ENCODE measurements around the gene GLRA3. TPM values are rescaled to one million over a fixed set of nuclear protein-coding genes. Genes with fewer than 3 reads are reported as not detected.

GLRA3 gene
- total and polyA plus RNA-seq, 10 of the 15 experiments (the other 5 are each of a cell fraction or from before 2014, with no cell fraction given) = not detected

DNA sequence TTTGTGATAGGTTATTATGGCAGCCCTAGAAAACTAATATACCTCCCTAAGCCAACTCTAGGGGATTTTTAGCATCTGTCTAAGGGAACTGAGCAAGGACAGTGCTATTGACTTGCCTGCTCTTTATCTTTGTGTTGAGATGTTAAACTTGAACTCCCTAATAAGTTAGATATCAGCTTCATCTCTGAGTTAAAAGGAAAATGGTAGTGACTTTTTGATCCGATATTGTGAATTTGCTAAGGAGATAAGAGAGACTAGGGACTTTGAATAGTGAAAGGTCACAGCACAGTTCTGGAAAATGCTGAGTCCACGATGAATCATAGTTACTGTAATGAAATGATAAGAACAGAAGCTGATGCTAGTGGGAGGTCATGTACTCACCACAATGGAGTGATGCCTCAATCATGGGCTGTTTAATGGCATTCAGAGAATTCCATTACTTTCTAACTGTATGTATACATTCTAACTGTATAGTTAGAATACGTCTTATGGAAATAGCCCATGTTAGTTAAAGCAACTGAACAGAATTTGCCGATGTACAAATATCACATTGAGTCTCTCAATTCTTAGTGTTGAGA lies 147.2 kb downstream of the GLRA3 start:
- Histone ChIP-seq H3K9ac (ENCODE audit: control insufficient read depth, insufficient read depth, low read length) (no peak overlapping the region), H3K9me3 (replicated peaks; ENCODE audit: control insufficient read depth, insufficient read depth, low read length) (no peaks in the 10 kb centered on the region), H3K4me2 (ENCODE audit: control insufficient read depth, insufficient read depth) (no peak overlapping the region), H3K27ac (ENCODE audit: control insufficient read depth, insufficient read depth) (no peak overlapping the region), H3K27me3 (replicated peaks in 1 of 2; ENCODE audit: control insufficient read depth in 2 of 2, insufficient read depth in 2 of 2, low read length in 1 of 2) (no peaks in the 10 kb centered on the region), H3K4me1 (ENCODE audit: control insufficient read depth, insufficient read depth, low read length) (no peaks in the 10 kb centered on the region), H3K4me3 (no peak overlapping the region), H3K79me2 (ENCODE audit: control insufficient read depth, insufficient read depth, low read length) (no peaks in the 10 kb centered on the region), H3K36me3 (ENCODE audit: control insufficient read depth in 2 of 2, insufficient read depth in 2 of 2, low read length in 1 of 2) (no peaks in the 10 kb centered on the region), H4K20me1 (ENCODE audit: control insufficient read depth, insufficient read depth) (no peaks in the 10 kb centered on the region), H2AFZ (ENCODE audit: control insufficient read depth, low read depth, low read length) (no peak overlapping the region)
- POLR2A ChIA-PET = no interaction called here
- DNase-seq (ENCODE audit: low read depth, low spot score) (no peak), FAIRE-seq (no peak), ATAC-seq (no peak)
- RAD21 ChIA-PET (ENCODE audit: unreplicated experiment) = no interaction called here
- SMC1A ChIA-PET (ENCODE audit: uncharacterized antibody, unreplicated experiment) = no interaction called here
- 50% methylated on average over 4 of the region's 4 CpGs for WGBS (ENCODE audit: insufficient coverage, insufficient replicate concordance, low lambda C conversion rate, missing lambda C conversion rate)
- CTCF ChIA-PET = no interaction called here
- in situ Hi-C loops (cut with MboI) = no loop called here
- intact Hi-C loops (cut with micrococcal nuclease; ENCODE audit: unreplicated experiment) = no loop called here
- no TSS peak for BruUV-seq (replicated peaks)
- TF ChIP-seq, protein P1, sequence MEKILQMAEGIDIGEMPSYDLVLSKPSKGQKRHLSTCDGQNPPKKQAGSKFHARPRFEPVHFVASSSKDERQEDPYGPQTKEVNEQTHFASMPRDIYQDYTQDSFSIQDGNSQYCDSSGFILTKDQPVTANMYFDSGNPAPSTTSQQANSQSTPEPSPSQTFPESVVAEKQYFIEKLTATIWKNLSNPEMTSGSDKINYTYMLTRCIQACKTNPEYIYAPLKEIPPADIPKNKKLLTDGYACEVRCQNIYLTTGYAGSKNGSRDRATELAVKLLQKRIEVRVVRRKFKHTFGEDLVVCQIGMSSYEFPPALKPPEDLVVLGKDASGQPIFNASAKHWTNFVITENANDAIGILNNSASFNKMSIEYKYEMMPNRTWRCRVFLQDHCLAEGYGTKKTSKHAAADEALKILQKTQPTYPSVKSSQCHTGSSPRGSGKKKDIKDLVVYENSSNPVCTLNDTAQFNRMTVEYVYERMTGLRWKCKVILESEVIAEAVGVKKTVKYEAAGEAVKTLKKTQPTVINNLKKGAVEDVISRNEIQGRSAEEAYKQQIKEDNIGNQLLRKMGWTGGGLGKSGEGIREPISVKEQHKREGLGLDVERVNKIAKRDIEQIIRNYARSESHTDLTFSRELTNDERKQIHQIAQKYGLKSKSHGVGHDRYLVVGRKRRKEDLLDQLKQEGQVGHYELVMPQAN (conservative IDR thresholded peaks at IDR 0.05) = no peak
- TF ChIP-seq ZNF274 (IDR thresholded peaks at IDR 0.05; ENCODE audit: insufficient read depth, insufficient read length) (no peak), KDM1A (IDR thresholded peaks at IDR 0.05; ENCODE audit: borderline replicate concordance) (no peak), POLR2AphosphoS5 (IDR thresholded peaks at IDR 0.05; ENCODE audit: low read length) (no peak), ETV6 (conservative IDR thresholded peaks at IDR 0.05 in 1 of 2, IDR thresholded peaks at IDR 0.05 in 1 of 2; ENCODE audit: borderline replicate concordance in 1 of 2, low read depth in 1 of 2) (no peak), NFXL1 (IDR thresholded peaks at IDR 0.05; ENCODE audit: borderline replicate concordance) (no peak), GATAD2B (conservative IDR thresholded peaks at IDR 0.05; ENCODE audit: low read depth) (no peak), WRNIP1 (IDR thresholded peaks at IDR 0.05; ENCODE audit: borderline replicate concordance, low read depth, low read length) (no peak)
- TF ChIP-seq, protein P2, sequence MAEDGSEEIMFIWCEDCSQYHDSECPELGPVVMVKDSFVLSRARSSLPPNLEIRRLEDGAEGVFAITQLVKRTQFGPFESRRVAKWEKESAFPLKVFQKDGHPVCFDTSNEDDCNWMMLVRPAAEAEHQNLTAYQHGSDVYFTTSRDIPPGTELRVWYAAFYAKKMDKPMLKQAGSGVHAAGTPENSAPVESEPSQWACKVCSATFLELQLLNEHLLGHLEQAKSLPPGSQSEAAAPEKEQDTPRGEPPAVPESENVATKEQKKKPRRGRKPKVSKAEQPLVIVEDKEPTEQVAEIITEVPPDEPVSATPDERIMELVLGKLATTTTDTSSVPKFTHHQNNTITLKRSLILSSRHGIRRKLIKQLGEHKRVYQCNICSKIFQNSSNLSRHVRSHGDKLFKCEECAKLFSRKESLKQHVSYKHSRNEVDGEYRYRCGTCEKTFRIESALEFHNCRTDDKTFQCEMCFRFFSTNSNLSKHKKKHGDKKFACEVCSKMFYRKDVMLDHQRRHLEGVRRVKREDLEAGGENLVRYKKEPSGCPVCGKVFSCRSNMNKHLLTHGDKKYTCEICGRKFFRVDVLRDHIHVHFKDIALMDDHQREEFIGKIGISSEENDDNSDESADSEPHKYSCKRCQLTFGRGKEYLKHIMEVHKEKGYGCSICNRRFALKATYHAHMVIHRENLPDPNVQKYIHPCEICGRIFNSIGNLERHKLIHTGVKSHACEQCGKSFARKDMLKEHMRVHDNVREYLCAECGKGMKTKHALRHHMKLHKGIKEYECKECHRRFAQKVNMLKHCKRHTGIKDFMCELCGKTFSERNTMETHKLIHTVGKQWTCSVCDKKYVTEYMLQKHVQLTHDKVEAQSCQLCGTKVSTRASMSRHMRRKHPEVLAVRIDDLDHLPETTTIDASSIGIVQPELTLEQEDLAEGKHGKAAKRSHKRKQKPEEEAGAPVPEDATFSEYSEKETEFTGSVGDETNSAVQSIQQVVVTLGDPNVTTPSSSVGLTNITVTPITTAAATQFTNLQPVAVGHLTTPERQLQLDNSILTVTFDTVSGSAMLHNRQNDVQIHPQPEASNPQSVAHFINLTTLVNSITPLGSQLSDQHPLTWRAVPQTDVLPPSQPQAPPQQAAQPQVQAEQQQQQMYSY (CRISPR knock-in tag; IDR thresholded peaks at IDR 0.05) = no peak
- TF ChIP-seq, protein P3, sequence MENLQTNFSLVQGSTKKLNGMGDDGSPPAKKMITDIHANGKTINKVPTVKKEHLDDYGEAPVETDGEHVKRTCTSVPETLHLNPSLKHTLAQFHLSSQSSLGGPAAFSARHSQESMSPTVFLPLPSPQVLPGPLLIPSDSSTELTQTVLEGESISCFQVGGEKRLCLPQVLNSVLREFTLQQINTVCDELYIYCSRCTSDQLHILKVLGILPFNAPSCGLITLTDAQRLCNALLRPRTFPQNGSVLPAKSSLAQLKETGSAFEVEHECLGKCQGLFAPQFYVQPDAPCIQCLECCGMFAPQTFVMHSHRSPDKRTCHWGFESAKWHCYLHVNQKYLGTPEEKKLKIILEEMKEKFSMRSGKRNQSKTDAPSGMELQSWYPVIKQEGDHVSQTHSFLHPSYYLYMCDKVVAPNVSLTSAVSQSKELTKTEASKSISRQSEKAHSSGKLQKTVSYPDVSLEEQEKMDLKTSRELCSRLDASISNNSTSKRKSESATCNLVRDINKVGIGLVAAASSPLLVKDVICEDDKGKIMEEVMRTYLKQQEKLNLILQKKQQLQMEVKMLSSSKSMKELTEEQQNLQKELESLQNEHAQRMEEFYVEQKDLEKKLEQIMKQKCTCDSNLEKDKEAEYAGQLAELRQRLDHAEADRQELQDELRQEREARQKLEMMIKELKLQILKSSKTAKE (IDR thresholded peaks at IDR 0.05; ENCODE audit: low read depth, poor library complexity, severe bottlenecking) = no peak
- TF ChIP-seq, protein P4, sequence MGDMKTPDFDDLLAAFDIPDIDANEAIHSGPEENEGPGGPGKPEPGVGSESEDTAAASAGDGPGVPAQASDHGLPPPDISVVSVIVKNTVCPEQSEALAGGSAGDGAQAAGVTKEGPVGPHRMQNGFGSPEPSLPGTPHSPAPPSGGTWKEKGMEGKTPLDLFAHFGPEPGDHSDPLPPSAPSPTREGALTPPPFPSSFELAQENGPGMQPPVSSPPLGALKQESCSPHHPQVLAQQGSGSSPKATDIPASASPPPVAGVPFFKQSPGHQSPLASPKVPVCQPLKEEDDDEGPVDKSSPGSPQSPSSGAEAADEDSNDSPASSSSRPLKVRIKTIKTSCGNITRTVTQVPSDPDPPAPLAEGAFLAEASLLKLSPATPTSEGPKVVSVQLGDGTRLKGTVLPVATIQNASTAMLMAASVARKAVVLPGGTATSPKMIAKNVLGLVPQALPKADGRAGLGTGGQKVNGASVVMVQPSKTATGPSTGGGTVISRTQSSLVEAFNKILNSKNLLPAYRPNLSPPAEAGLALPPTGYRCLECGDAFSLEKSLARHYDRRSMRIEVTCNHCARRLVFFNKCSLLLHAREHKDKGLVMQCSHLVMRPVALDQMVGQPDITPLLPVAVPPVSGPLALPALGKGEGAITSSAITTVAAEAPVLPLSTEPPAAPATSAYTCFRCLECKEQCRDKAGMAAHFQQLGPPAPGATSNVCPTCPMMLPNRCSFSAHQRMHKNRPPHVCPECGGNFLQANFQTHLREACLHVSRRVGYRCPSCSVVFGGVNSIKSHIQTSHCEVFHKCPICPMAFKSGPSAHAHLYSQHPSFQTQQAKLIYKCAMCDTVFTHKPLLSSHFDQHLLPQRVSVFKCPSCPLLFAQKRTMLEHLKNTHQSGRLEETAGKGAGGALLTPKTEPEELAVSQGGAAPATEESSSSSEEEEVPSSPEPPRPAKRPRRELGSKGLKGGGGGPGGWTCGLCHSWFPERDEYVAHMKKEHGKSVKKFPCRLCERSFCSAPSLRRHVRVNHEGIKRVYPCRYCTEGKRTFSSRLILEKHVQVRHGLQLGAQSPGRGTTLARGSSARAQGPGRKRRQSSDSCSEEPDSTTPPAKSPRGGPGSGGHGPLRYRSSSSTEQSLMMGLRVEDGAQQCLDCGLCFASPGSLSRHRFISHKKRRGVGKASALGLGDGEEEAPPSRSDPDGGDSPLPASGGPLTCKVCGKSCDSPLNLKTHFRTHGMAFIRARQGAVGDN (IDR thresholded peaks at IDR 0.05) = no peak
